HepG2 (cell line): ENCODE results near the gene TSPYL6. TPM values are rescaled to one million over a fixed set of nuclear protein-coding genes. Genes with fewer than 3 reads are reported as not detected.

Source experiments
- ATAC-seq: fragments of 200-7000 bp; cut with Tn5 transposase; 3 replicates; pipeline ENCODE4 v1.9.1; 2020; ENCODE audit warnings: mild to moderate bottlenecking, moderate library complexity
- BruUV-seq: library from RNA; stranded (reverse); fragments of 400-500 nt; replicated peaks from 2 replicates; lab custom pipeline; 2021; lab: Mats Ljungman, UMichigan
- CTCF ChIA-PET: fragments of 300-600 bp; formaldehyde crosslinking; extraction: SDS; loops from one replicate; lab custom pipeline; 2021; ENCODE audit warnings: low total read pairs, inconsistent platforms, low intra/inter-chr PET ratio; lab: Yijun Ruan, JAX
- POLR2A ChIA-PET: fragments of 350-600 bp; sonication (Branson Sonifier 250); formaldehyde crosslinking; loops from one replicate; lab custom pipeline; 2020; ENCODE audit warnings: antibody characterized with exemption, inconsistent platforms; lab: Yijun Ruan, JAX
- DNase-seq: peaks from one replicate; pipeline ENCODE4 v3.0.0-alpha.2; 2015; ENCODE audit warnings: low spot score
- FAIRE-seq: peaks from 3 replicates; lab custom pipeline; 2011; peaks lifted over from hg19 to GRCh38; lab: Jason Lieb, UNC
- H2AFZ ChIP-seq: one replicate; pipeline ENCODE4 v1.6.1; 2011; ENCODE audit warnings: low read length, inconsistent platforms
- H3K27ac ChIP-seq: fragments of 300-600 bp; 3 replicates; pipeline ENCODE4 v1.8.0; 2011; ENCODE audit warnings: mixed run types, mild to moderate bottlenecking, mixed read lengths, low read length, inconsistent platforms; ENCODE audit not compliant: insufficient read depth; ENCODE audit errors: extremely low read length
- H3K27me3 ChIP-seq, 2 experiments: fragments of 200-600 bp in 1 of 2; 2 replicates in 1 of 2; 3 replicates in 1 of 2; pipeline versions ENCODE4 v1.6.0 to v1.8.0; 2011; ENCODE audit warnings: low read length in 2 of 2, mild to moderate bottlenecking in 2 of 2, moderate library complexity in 2 of 2, inconsistent platforms in 1 of 2; ENCODE audit not compliant: insufficient read depth in 2 of 2, control insufficient read depth in 1 of 2
- H3K36me3 ChIP-seq, 2 experiments: fragments of 200-600 bp in 1 of 2; replicated peaks in 1 of 2; 2 replicates in 1 of 2; 3 replicates in 1 of 2; pipeline versions ENCODE4 v1.5.1 to v1.8.0; 2011; ENCODE audit warnings: low read length in 2 of 2, inconsistent platforms in 1 of 2; ENCODE audit not compliant: insufficient read depth in 2 of 2, control insufficient read depth in 1 of 2
- H3K4me1 ChIP-seq: 2 replicates; pipeline ENCODE4 v1.5.1; 2012; ENCODE audit warnings: low read length, inconsistent platforms; ENCODE audit not compliant: insufficient read depth
- H3K4me2 ChIP-seq: 2 replicates; pipeline ENCODE4 v1.6.0; 2011; ENCODE audit warnings: low read depth, low read length, inconsistent platforms
- H3K4me3 ChIP-seq, 3 experiments: fragments of 200-600 bp in 1 of 3; sonication (generic), shearing (Covaris generic) in 1 of 3; replicated peaks in 1 of 3; 2 replicates each; pipeline ENCODE4 v1.5.1; 2011 to 2016; ENCODE audit warnings: low read length in 3 of 3, inconsistent platforms in 2 of 3, low read depth in 2 of 3, mild to moderate bottlenecking in 2 of 3, control low read depth in 1 of 3, mixed read lengths in 1 of 3; ENCODE audit not compliant: insufficient read depth in 1 of 3
- H3K79me2 ChIP-seq: one replicate; pipeline ENCODE4 v1.6.1; 2011; ENCODE audit warnings: low read length, inconsistent platforms; ENCODE audit not compliant: insufficient read depth
- H3K9ac ChIP-seq: 2 replicates; pipeline ENCODE4 v1.6.0; 2011; ENCODE audit warnings: mild to moderate bottlenecking, low read depth, low read length, inconsistent platforms; ENCODE audit not compliant: insufficient read depth
- H3K9me3 ChIP-seq: 2 replicates; pipeline ENCODE4 v1.5.1; 2012; ENCODE audit warnings: mild to moderate bottlenecking, low read length
- H4K20me1 ChIP-seq: 2 replicates; pipeline ENCODE4 v1.6.0; 2011; ENCODE audit warnings: inconsistent platforms, mild to moderate bottlenecking, low read length, moderate library complexity; ENCODE audit not compliant: insufficient read depth
- ELF1 ChIP-seq: sonication (generic); formaldehyde crosslinking; IDR thresholded peaks from 2 replicates; pipeline ENCODE4 v1.4.0; 2020; ENCODE audit warnings: missing genetic modification reagents
- ERF ChIP-seq: IDR thresholded peaks from 2 replicates; pipeline ENCODE4 v1.6.1; 2018; ENCODE audit warnings: missing biosample characterization, missing genetic modification reagents
- LRRFIP1 ChIP-seq: sonication (generic); formaldehyde crosslinking; conservative IDR thresholded peaks from 2 replicates; pipeline ENCODE4 v1.4.0; 2020; ENCODE audit warnings: missing genetic modification reagents
- PITX1 ChIP-seq: sonication (generic); formaldehyde crosslinking; IDR thresholded peaks from 2 replicates; pipeline ENCODE4 v1.5.1; 2020; ENCODE audit warnings: mild to moderate bottlenecking, missing genetic modification reagents
- ZNF317 ChIP-seq: sonication (generic); formaldehyde crosslinking; IDR thresholded peaks from 2 replicates; pipeline ENCODE4 v1.5.0; 2020; ENCODE audit warnings: mild to moderate bottlenecking, missing genetic modification reagents
- ZNF749 ChIP-seq: sonication (generic); formaldehyde crosslinking; IDR thresholded peaks from 2 replicates; pipeline ENCODE4 v1.8.0; 2022; ENCODE audit warnings: mild to moderate bottlenecking, missing genetic modification reagents, moderate library complexity, borderline replicate concordance
- ZNF773 ChIP-seq: sonication (generic); formaldehyde crosslinking; IDR thresholded peaks from 2 replicates; pipeline ENCODE4 v1.4.0; 2020; ENCODE audit warnings: missing genetic modification reagents, borderline replicate concordance
- WGBS: methylation state at CpG from one replicate; pipeline ENCODE4 v1.1.6; 2017; ENCODE audit warnings: low lambda C conversion rate; 5-methylcytosine and 5-hydroxymethylcytosine counted together
- in situ Hi-C: cut with HindIII; loops from 2 replicates; pipeline ENCODE4 v1.10.0; 2017; ENCODE audit warnings: low pct_unique_long_range_greater_than_20kb; ENCODE audit not compliant: extremely low pct_ligation_motif_present
- intact Hi-C: fragments of 100-400 bp; cut with micrococcal nuclease; formaldehyde crosslinking; loops from one replicate; pipeline ENCODE4 v1.10.0; 2022; ENCODE audit not compliant: unreplicated experiment
- polyA plus RNA-seq, 8 experiments: library from polyadenylated mRNA; depleted of rRNA in 3 of 8; stranded (reverse) in 7 of 8; unstranded in 1 of 8; fragments of >200 nt; fragmentation: Illumina TruSeq in 4 of 8; extraction: Trizol in 4 of 8; gene quantifications; 2 replicates each; pipeline versions ENCODE4 v1.2.1 to v1.2.3, GENCODE V29; 2011 to 2016; ENCODE audit warnings: low read depth in 4 of 8, missing spikeins in 1 of 8, mixed read lengths in 1 of 8; ENCODE audit not compliant: insufficient read depth in 1 of 8
- total RNA-seq, 5 experiments: library from RNA; depleted of rRNA; stranded (reverse); fragments of >200 nt; fragmentation: Illumina TruSeq; extraction: Trizol; gene quantifications; 2 replicates each; pipeline ENCODE4 v1.2.3, GENCODE V29; 2016; ENCODE audit warnings: low read depth in 1 of 5
- TF ChIP-seq, protein P1 (sequence below): sonication (generic); formaldehyde crosslinking; IDR thresholded peaks from 2 replicates; pipeline ENCODE4 v1.5.0; 2020; ENCODE audit warnings: mild to moderate bottlenecking, low read depth, missing genetic modification reagents, borderline replicate concordance
- TF ChIP-seq, protein P2 (sequence below): sonication (generic); formaldehyde crosslinking; IDR thresholded peaks from 2 replicates; pipeline ENCODE4 v1.5.1; 2020; ENCODE audit warnings: mild to moderate bottlenecking, missing genetic modification reagents, moderate library complexity

Gene TSPYL6
- total and polyA plus RNA-seq, 2 of the 13 experiments (the other 11 are each of a cell fraction or from before 2014, with no cell fraction given): 0.03 TPM; not detected in 1

- CTCF ChIA-PET: no interaction called here
- H3K36me3 ChIP-seq: no peaks in the 10 kb centered on the region
- in situ Hi-C loops: no loop called here
- H3K27me3 ChIP-seq: no peaks in the 10 kb centered on the region
- no peaks in the 10 kb centered on the region for H3K79me2 ChIP-seq
- H3K4me2 ChIP-seq: no peak overlapping the region
- DNase-seq: no peak
- no peak overlapping the region for H3K27ac ChIP-seq
- H4K20me1 ChIP-seq: no peaks in the 10 kb centered on the region
- no peak for FAIRE-seq
- POLR2A ChIA-PET: no interaction called here
- H3K9me3 ChIP-seq: peaks cover 10% of the 10 kb centered on the region
- BruUV-seq: no TSS peak
- TF ChIP-seq, protein P1, sequence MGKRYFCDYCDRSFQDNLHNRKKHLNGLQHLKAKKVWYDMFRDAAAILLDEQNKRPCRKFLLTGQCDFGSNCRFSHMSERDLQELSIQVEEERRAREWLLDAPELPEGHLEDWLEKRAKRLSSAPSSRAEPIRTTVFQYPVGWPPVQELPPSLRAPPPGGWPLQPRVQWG (CRISPR knock-in tag): no peak
- TF ChIP-seq ZNF317 (CRISPR knock-in tag): peak; percentile 96
- TF ChIP-seq, all 625 proteins: peak for 1
- no peak overlapping the region for H3K4me3 ChIP-seq
- H2AFZ ChIP-seq: no peak overlapping the region
- WGBS: 95% methylated on average over 2 of the region's 2 CpGs
- H3K9ac ChIP-seq: no peak overlapping the region
- H3K4me1 ChIP-seq: peaks cover 34% of the 10 kb centered on the region
- intact Hi-C loops: no loop called here
- ATAC-seq: no peak
Measured at GRCh38 chr2:54237428-54237827, 18.6 kb downstream of the TSPYL6 start.

DNA sequence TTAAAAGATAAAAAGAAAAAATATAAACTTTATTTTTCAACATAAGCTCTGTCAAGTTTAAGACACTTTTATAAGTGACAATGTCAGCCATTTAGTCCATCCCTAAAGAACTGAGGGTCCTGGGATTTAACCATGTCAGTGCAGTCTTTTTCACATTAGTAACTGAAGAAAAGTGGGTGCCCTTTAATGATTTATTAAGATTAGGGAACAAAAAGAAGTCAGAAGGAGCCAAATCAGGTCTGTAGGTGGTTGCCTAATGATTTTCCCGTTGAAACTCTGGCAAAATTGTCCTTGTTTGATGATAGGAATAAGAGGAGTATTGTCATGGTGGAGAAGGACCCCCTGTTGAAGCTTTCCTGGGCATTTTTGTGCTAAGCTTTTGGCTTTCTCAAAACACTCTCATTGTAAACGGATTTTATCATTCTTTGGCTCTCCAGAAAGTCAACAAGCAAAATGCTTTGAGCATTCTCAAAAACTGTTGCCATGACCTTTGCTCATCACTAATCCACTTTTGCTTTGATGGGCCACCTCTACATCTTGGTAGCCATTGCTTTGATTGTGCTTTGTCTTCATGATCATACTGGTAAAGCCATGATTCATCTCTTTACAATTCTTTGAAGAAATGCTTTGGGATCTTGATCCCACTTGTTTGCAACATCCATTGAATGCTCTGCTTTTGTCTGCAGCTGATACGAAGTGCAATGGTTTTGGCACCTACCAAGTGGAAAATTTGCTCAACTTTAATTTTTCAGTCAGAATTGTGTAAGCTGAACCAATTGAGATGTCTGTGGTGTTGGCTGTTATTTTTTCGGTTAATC is 22.0 kb downstream of the TSPYL6 start:
- H3K27ac ChIP-seq: peak overlapping the region; percentile 81
- H3K9ac ChIP-seq: peak overlapping the region; percentile 65
- no peak overlapping the region for H3K4me3 ChIP-seq
- intact Hi-C loops (loop anchor here (1.0 to 5.0 kb wide), 2 partner anchors 27 to 223 kb away; partner anchors contain the start of gene SPTBN1), in situ Hi-C loops (no loop called here)
- ChIA-PET CTCF (no interaction called here), POLR2A (interaction anchor here (0.9 to 1.3 kb wide), 4 partner anchors 26 to 119 kb away, joined by 3 to 12 read pairs (median 4); partner anchors contain the start of gene ACYP2)
- peaks cover 43% of the 10 kb centered on the region for H3K4me1 ChIP-seq
- ATAC-seq (peak; percentile 94), FAIRE-seq (peak; percentile 96), DNase-seq (peak; percentile 100)
- peaks cover 10% of the 10 kb centered on the region for H3K9me3 ChIP-seq
- no peaks in the 10 kb centered on the region for H3K36me3 ChIP-seq
- H3K27me3 ChIP-seq: no peaks in the 10 kb centered on the region
- WGBS: 3% methylated on average over 4 of the region's 4 CpGs
- peak overlapping the region; percentile 13; the same call in 1 of the 2 replicates for H3K4me2 ChIP-seq
- no peaks in the 10 kb centered on the region for H3K79me2 ChIP-seq
- no peaks in the 10 kb centered on the region for H4K20me1 ChIP-seq
- BruUV-seq: no TSS peak
- no peak overlapping the region for H2AFZ ChIP-seq
- TF ChIP-seq ERF (CRISPR knock-in tag): peak; percentile 58; the same call in 1 of the 2 replicates
- peak; percentile 38; the same call in 1 of the 2 replicates for TF ChIP-seq ELF1 (CRISPR knock-in tag)
- peak; percentile 100 for TF ChIP-seq PITX1 (CRISPR knock-in tag)
- TF ChIP-seq LRRFIP1: no peak
- TF ChIP-seq, protein P2, sequence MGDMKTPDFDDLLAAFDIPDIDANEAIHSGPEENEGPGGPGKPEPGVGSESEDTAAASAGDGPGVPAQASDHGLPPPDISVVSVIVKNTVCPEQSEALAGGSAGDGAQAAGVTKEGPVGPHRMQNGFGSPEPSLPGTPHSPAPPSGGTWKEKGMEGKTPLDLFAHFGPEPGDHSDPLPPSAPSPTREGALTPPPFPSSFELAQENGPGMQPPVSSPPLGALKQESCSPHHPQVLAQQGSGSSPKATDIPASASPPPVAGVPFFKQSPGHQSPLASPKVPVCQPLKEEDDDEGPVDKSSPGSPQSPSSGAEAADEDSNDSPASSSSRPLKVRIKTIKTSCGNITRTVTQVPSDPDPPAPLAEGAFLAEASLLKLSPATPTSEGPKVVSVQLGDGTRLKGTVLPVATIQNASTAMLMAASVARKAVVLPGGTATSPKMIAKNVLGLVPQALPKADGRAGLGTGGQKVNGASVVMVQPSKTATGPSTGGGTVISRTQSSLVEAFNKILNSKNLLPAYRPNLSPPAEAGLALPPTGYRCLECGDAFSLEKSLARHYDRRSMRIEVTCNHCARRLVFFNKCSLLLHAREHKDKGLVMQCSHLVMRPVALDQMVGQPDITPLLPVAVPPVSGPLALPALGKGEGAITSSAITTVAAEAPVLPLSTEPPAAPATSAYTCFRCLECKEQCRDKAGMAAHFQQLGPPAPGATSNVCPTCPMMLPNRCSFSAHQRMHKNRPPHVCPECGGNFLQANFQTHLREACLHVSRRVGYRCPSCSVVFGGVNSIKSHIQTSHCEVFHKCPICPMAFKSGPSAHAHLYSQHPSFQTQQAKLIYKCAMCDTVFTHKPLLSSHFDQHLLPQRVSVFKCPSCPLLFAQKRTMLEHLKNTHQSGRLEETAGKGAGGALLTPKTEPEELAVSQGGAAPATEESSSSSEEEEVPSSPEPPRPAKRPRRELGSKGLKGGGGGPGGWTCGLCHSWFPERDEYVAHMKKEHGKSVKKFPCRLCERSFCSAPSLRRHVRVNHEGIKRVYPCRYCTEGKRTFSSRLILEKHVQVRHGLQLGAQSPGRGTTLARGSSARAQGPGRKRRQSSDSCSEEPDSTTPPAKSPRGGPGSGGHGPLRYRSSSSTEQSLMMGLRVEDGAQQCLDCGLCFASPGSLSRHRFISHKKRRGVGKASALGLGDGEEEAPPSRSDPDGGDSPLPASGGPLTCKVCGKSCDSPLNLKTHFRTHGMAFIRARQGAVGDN (CRISPR knock-in tag): no peak
- TF ChIP-seq ZNF773: no peak
- no peak; the same call in 1 of the 2 replicates for TF ChIP-seq ZNF749 (CRISPR knock-in tag)
